Hepatocyte (in vitro differentiated cells): ENCODE measurements around the gene DNAH11. TPM values are rescaled to one million over a fixed set of nuclear protein-coding genes. Genes with fewer than 3 reads are reported as not detected.

Experiments used
- DNase-seq: peaks from one replicate; pipeline ENCODE4 v3.0.0-alpha.2; 2016; ENCODE audit warnings: low spot score
- H2AFZ ChIP-seq: fragments of 200-600 bp; sonication (generic); 2 replicates; pipeline ENCODE4 v1.6.0; 2016; ENCODE audit warnings: antibody characterized with exemption, mild to moderate bottlenecking
- H3K27ac ChIP-seq: fragments of 200-600 bp; sonication (generic); 2 replicates; pipeline ENCODE4 v1.5.1; 2016; ENCODE audit warnings: mild to moderate bottlenecking
- H3K27me3 ChIP-seq: fragments of 200-600 bp; sonication (generic); 2 replicates; pipeline ENCODE4 v1.6.1; 2016
- H3K36me3 ChIP-seq: fragments of 200-600 bp; sonication (generic); replicated peaks from 2 replicates; pipeline ENCODE4 v1.5.1; 2016; ENCODE audit warnings: low read depth; ENCODE audit not compliant: insufficient read depth
- H3K4me1 ChIP-seq: fragments of 200-600 bp; sonication (generic); 2 replicates; pipeline ENCODE4 v1.5.1; 2016; ENCODE audit warnings: mild to moderate bottlenecking, moderate library complexity; ENCODE audit not compliant: insufficient read depth
- H3K4me2 ChIP-seq: fragments of 200-600 bp; sonication (generic); 2 replicates; pipeline ENCODE4 v1.6.0; 2016
- H3K4me3 ChIP-seq: fragments of 200-600 bp; sonication (generic); 2 replicates; pipeline ENCODE4 v1.5.1; 2016; ENCODE audit warnings: mild to moderate bottlenecking
- H3K79me2 ChIP-seq: fragments of 200-600 bp; sonication (generic); 2 replicates; pipeline ENCODE4 v1.6.0; 2017; ENCODE audit warnings: mild to moderate bottlenecking
- H3K9me2 ChIP-seq: fragments of 200-600 bp; sonication (generic); replicated peaks from 2 replicates; pipeline ENCODE4 v1.6.0; 2017; ENCODE audit warnings: mild to moderate bottlenecking; ENCODE audit not compliant: insufficient read depth
- H3K9me3 ChIP-seq: fragments of 200-600 bp; sonication (generic); 2 replicates; pipeline ENCODE4 v1.5.1; 2016; ENCODE audit warnings: low read depth, mild to moderate bottlenecking
- H4K20me1 ChIP-seq: fragments of 200-600 bp; sonication (generic); 2 replicates; pipeline ENCODE4 v1.6.0; 2016; ENCODE audit warnings: mild to moderate bottlenecking; ENCODE audit not compliant: insufficient read depth, poor library complexity, severe bottlenecking
- CTCF ChIP-seq: fragments of 200-600 bp; sonication (generic); IDR thresholded peaks from 2 replicates; pipeline ENCODE4 v1.5.1; 2016; ENCODE audit warnings: antibody characterized with exemption, mild to moderate bottlenecking; ENCODE audit not compliant: poor library complexity
- EZH2 ChIP-seq: fragments of 200-600 bp; sonication (generic); IDR thresholded peaks from 2 replicates; pipeline ENCODE4 v1.6.1; 2016; ENCODE audit warnings: antibody characterized with exemption, mild to moderate bottlenecking, borderline replicate concordance
- EZH2phosphoT487 ChIP-seq: fragments of 200-600 bp; sonication (generic); IDR thresholded peaks from one replicate; pipeline ENCODE4 v1.6.1; 2018; ENCODE audit warnings: antibody characterized with exemption, mild to moderate bottlenecking, low read depth, moderate library complexity; ENCODE audit not compliant: unreplicated experiment, severe bottlenecking
- WGBS: methylation state at CpG from one replicate; pipeline ENCODE4 v1.1.6; 2016; ENCODE audit warnings: low lambda C conversion rate; ENCODE audit errors: missing lambda C conversion rate; 5-methylcytosine and 5-hydroxymethylcytosine counted together
- polyA plus RNA-seq: library from polyadenylated mRNA; unstranded; fragments of >200 nt; fragmentation: Nextera tagmentation; extraction: Ambion mirVana; gene quantifications from 2 replicates; pipeline ENCODE4 v1.2.1, GENCODE V29; 2016
- total RNA-seq: library from RNA; depleted of rRNA; stranded (reverse); fragments of >200 nt; gene quantifications from 2 replicates; pipeline ENCODE4 v1.2.3, GENCODE V29; 2014

DNAH11 gene
- total and polyA plus RNA-seq, 2 experiments from 2014 or later = 0.43 to 1.3 TPM

DNA sequence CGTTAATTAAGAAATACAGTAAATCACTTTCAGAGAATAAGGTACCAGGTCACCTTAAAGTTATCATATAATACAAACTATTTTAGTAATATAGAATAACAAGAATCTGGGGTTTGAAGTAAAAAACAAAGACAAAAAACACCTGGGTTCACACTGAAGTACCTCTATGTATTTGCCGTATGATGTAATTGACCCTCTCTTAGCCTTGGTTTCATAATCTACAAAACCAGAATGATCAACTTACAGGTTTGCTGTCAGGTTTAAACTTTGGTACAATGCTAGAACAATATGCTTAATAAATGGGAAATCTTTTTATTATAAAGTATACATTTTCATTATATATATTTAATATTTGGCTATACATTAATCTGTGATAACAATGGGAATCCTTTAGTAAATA is 344.5 kb downstream of the DNAH11 start:
- H3K27ac ChIP-seq = no peak overlapping the region
- no peak overlapping the region for H3K4me3 ChIP-seq
- no peak for DNase-seq
- H3K9me3 ChIP-seq = no peaks in the 10 kb centered on the region
- H2AFZ ChIP-seq = no peak overlapping the region
- 92% methylated on average over 2 of the region's 2 CpGs for WGBS
- H3K4me1 ChIP-seq = no peaks in the 10 kb centered on the region
- H3K27me3 ChIP-seq = no peaks in the 10 kb centered on the region
- no peaks in the 10 kb centered on the region for H3K9me2 ChIP-seq
- TF ChIP-seq EZH2 (no peak), EZH2phosphoT487 (no peak), CTCF (no peak)
- no peaks in the 10 kb centered on the region for H4K20me1 ChIP-seq
- no peak overlapping the region for H3K4me2 ChIP-seq
- H3K36me3 ChIP-seq = no peaks in the 10 kb centered on the region
- no peaks in the 10 kb centered on the region for H3K79me2 ChIP-seq

DNA sequence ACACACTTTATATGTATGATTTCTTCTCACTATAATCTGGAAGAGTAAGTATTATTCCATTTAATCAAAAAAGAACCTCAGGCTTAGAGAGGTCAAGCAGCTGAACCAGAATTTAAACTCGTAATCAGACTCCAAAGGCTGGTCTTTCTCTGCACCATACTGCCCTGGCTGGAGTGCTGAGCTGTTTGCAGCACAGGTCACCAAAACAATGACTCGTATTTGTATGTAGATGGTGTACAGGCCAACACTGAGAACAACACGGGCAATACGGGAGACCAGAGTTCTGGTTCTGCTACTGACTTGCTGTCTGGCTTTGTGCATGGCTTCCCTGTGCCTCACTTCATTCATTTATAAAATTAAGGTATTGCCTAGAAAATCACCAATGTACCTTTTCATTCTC is 344.9 kb downstream of the DNAH11 start:
- no peak overlapping the region for H2AFZ ChIP-seq
- no peak for TF ChIP-seq CTCF
- TF ChIP-seq EZH2phosphoT487 = no peak
- no peak for TF ChIP-seq EZH2
- 78% methylated on average over 4 of the region's 4 CpGs for WGBS
- no peak overlapping the region for H3K4me3 ChIP-seq
- H4K20me1 ChIP-seq = no peaks in the 10 kb centered on the region
- no peak overlapping the region for H3K27ac ChIP-seq
- H3K36me3 ChIP-seq = no peaks in the 10 kb centered on the region
- DNase-seq = no peak
- H3K4me1 ChIP-seq = no peaks in the 10 kb centered on the region
- H3K9me3 ChIP-seq = no peaks in the 10 kb centered on the region
- H3K9me2 ChIP-seq = no peaks in the 10 kb centered on the region
- no peaks in the 10 kb centered on the region for H3K79me2 ChIP-seq
- H3K4me2 ChIP-seq = no peak overlapping the region
- H3K27me3 ChIP-seq = no peaks in the 10 kb centered on the region

GRCh38 chr7:21891291-21891690 is 348.5 kb downstream of the DNAH11 start:
- Histone ChIP-seq H2AFZ (no peak overlapping the region), H3K4me3 (no peak overlapping the region), H3K4me2 (no peak overlapping the region), H3K27ac (no peak overlapping the region), H3K79me2 (no peaks in the 10 kb centered on the region), H3K9me2 (no peaks in the 10 kb centered on the region), H3K27me3 (no peaks in the 10 kb centered on the region), H3K4me1 (no peaks in the 10 kb centered on the region), H3K36me3 (no peaks in the 10 kb centered on the region), H3K9me3 (no peaks in the 10 kb centered on the region), H4K20me1 (no peaks in the 10 kb centered on the region)
- TF ChIP-seq EZH2phosphoT487 (no peak), EZH2 (no peak), CTCF (no peak)
- 62% methylated on average over 3 of the region's 3 CpGs for WGBS
- no peak for DNase-seq

DNA sequence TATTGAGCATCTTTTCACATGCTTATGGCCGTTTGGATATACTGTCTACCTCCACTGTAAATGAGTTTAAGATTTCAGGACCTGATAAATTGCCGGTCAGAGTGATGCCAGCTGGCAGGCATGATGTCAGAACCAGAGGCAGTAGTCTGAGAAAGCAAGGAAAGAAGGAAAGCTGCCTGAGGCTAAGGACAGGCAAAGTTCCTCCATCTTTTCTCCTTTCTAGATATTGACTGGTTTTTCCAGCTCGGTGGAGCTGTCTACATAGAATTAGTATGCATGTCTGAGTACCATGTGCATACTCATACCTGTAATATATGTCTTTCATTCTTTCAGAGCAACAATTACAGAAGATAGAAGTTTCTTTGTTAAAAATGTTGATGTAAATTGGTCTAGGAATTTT is 350.6 kb downstream of the DNAH11 start:
- Histone ChIP-seq H3K9me2 (no peaks in the 10 kb centered on the region), H3K9me3 (no peaks in the 10 kb centered on the region), H3K27me3 (no peaks in the 10 kb centered on the region), H3K4me2 (no peak overlapping the region), H3K27ac (no peak overlapping the region), H3K4me1 (no peaks in the 10 kb centered on the region), H2AFZ (no peak overlapping the region), H4K20me1 (no peaks in the 10 kb centered on the region), H3K79me2 (no peaks in the 10 kb centered on the region), H3K36me3 (no peaks in the 10 kb centered on the region), H3K4me3 (no peak overlapping the region)
- TF ChIP-seq EZH2 = no peak
- TF ChIP-seq EZH2phosphoT487 = no peak
- no peak for TF ChIP-seq CTCF
- no peak for DNase-seq
- WGBS = 85% methylated on average over 3 of the region's 3 CpGs
